ENCODE measurements around the gene CBARP. TPM values are rescaled to one million over a fixed set of nuclear protein-coding genes. Genes with fewer than 3 reads are reported as not detected.
A peak's percentile ranks its signal among the peaks of the same experiment; 100 is the strongest.

The CBARP gene
- total and polyA plus RNA-seq, 2 of the 13 experiments (the other 11 are each of a cell fraction or from before 2014, with no cell fraction given): 1.2 to 1.4 TPM

DNA sequence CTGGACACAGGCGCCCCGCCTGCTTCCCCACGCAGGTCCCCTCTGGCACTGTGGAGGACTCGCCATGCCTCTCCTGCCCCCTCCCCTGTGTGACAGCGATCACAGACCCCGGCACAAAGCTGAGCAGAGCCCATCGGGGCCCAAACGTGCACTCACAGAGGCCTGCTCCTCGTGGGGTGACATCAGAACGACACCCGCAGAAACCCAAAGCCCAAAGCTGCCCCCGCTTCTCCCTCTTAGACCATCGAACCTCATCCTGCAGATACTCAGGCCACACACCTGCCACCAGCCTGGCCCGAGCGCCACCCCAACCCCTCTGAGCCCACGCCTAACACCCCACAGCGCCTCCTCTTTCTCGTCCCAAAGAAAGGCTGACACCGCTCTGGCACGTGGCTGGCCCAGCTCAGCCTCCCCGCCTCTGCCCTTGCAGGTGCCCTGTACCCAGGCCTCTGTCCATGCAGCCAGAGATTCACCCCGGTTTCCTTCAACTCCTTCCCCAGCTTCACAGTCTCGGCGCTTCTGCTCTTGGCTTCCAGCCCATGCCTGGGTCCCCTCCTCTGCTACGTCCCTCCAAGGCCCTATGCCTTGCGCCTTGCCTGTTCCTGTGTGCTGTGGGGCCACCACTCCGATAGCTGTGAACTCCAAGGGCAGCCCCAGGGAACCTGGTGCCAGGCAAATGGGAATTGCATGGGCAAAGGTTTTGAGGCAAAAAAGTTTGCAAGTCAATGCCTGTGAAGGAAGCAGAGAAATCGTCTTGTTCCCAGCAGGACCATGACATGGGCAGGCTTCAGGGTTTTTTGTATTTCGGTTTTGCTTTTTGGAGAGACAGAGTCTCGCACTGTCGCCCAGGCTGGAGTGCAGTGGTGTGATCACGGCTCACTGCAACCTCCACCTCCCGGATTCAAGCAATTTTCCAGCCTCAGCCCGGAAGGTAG, 831 bp upstream of the CBARP start (continued):
- TF ChIP-seq ZNF572 (CRISPR knock-in tag; IDR thresholded peaks at IDR 0.05) (peak; percentile 76; the same call in 1 of the 2 replicates), ZKSCAN8 (CRISPR knock-in tag; IDR thresholded peaks at IDR 0.05; ENCODE audit: borderline replicate concordance) (no peak), HDAC1 (CRISPR knock-in tag; IDR thresholded peaks at IDR 0.05) (0 out of 2 replicates have a peak, but pooled peaks have one; percentile 14), MXD4 (CRISPR knock-in tag; IDR thresholded peaks at IDR 0.05) (no peak), MED1 (CRISPR knock-in tag; IDR thresholded peaks at IDR 0.05) (peak; percentile 40; the same call in 1 of the 2 replicates), ZNF777 (CRISPR knock-in tag; IDR thresholded peaks at IDR 0.05) (no peak), ARNT2 (CRISPR knock-in tag; IDR thresholded peaks at IDR 0.05; ENCODE audit: low read depth) (no peak), PPARG (CRISPR knock-in tag; conservative IDR thresholded peaks at IDR 0.05) (no peak)
- TF ChIP-seq, protein P1, sequence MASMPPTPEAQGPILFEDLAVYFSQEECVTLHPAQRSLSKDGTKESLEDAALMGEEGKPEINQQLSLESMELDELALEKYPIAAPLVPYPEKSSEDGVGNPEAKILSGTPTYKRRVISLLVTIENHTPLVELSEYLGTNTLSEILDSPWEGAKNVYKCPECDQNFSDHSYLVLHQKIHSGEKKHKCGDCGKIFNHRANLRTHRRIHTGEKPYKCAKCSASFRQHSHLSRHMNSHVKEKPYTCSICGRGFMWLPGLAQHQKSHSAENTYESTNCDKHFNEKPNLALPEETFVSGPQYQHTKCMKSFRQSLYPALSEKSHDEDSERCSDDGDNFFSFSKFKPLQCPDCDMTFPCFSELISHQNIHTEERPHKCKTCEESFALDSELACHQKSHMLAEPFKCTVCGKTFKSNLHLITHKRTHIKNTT (CRISPR knock-in tag; IDR thresholded peaks at IDR 0.05): no peak

DNA sequence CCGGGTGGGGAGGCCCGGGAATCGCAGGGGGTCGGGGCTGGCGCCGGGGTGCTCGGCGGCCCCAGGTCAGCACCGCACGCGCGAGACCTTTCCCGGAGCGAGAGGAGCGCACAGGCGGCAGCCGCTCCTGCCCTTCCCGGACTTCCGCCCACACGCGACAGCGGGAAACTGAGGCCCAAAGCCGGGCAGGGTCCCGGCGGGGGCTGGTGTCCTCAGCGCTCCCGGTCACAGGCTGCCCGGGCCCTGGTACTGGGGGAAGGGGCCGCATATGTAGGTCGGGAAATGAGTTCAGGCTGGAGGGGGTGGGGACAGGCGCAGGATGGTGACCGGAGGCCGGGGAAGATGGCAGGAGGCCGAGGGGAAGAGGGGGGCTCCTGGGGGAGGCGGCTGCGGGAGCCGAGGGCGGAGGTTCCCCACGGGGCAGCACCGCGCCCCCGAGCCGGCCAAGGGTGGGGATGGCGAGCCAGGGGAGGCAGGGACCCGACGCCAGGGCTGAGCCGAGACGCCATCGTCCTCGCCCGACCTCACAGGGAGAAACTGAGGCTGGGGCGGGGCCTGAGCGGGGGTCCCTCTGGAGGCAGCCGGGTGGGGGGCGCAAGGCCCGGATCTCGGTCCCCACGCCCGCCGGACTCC, 662 bp downstream of the CBARP start:
- no peak overlapping the region for H3K27ac ChIP-seq (ENCODE audit: extremely low read length, insufficient read depth, low read length)
- DNase-seq (ENCODE audit: low spot score) (no peak), ATAC-seq (no peak), FAIRE-seq (no peak)
- H3K79me2 ChIP-seq (ENCODE audit: insufficient read depth, low read length): peaks cover 4% of the 10 kb centered on the region
- no TSS peak for BruUV-seq (replicated peaks)
- in situ Hi-C loops (cut with HindIII; ENCODE audit: extremely low pct_ligation_motif_present, low pct_unique_long_range_greater_than_20kb) (no loop called here), intact Hi-C loops (cut with micrococcal nuclease; ENCODE audit: unreplicated experiment) (no loop called here)
- peaks cover 39% of the 10 kb centered on the region for H3K4me1 ChIP-seq (ENCODE audit: insufficient read depth, low read length)
- H3K27me3 ChIP-seq (ENCODE audit: control insufficient read depth in 1 of 2, insufficient read depth in 2 of 2, low read length in 2 of 2): no peaks in the 10 kb centered on the region
- WGBS (ENCODE audit: low lambda C conversion rate): 39% methylated on average over 26 of the region's 60 CpGs
- ChIA-PET CTCF (ENCODE audit: low intra/inter-chr PET ratio, low total read pairs) (no interaction called here), POLR2A (no interaction called here)
- peak overlapping the region; percentile 64; the same call in 1 of the 2 replicates for H3K9ac ChIP-seq (ENCODE audit: insufficient read depth, low read depth, low read length)
- H3K4me3 ChIP-seq (replicated peaks in 1 of 3; ENCODE audit: insufficient read depth in 1 of 3, low read depth in 2 of 3, low read length in 3 of 3): peak overlapping the region; percentile 50 to 77 (median 77); a peak in 5 of 6 replicates
- H3K4me2 ChIP-seq (ENCODE audit: low read depth, low read length): peak overlapping the region; percentile 91
- TF ChIP-seq ZNF10 (CRISPR knock-in tag; IDR thresholded peaks at IDR 0.05; ENCODE audit: borderline replicate concordance, low read depth): no peak
- no peak for TF ChIP-seq ZFP90 (CRISPR knock-in tag; IDR thresholded peaks at IDR 0.05; ENCODE audit: borderline replicate concordance)
- TF ChIP-seq GABPB1 (CRISPR knock-in tag; IDR thresholded peaks at IDR 0.05): peak; percentile 32; the same call in 1 of the 2 replicates
- TF ChIP-seq, protein P2, sequence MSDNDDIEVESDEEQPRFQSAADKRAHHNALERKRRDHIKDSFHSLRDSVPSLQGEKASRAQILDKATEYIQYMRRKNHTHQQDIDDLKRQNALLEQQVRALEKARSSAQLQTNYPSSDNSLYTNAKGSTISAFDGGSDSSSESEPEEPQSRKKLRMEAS (IDR thresholded peaks at IDR 0.05): 0 out of 2 replicates have a peak, but pooled peaks have one; percentile 13
- TF ChIP-seq HOXA3 (CRISPR knock-in tag; IDR thresholded peaks at IDR 0.05): 0 out of 2 replicates have a peak, but pooled peaks have one; percentile 7
- TF ChIP-seq, protein P3, sequence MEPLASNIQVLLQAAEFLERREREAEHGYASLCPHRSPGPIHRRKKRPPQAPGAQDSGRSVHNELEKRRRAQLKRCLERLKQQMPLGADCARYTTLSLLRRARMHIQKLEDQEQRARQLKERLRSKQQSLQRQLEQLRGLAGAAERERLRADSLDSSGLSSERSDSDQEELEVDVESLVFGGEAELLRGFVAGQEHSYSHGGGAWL (CRISPR knock-in tag; IDR thresholded peaks at IDR 0.05): 0 out of 2 replicates have a peak, but pooled peaks have one; percentile 33
- H3K36me3 ChIP-seq (replicated peaks in 1 of 2; ENCODE audit: control insufficient read depth in 1 of 2, insufficient read depth in 2 of 2, low read length in 2 of 2): peaks cover 0 to 3% of the 10 kb centered on the region in 2 experiments; a peak in 1 of 5 replicates
- no peak overlapping the region for H2AFZ ChIP-seq (ENCODE audit: low read length)
- H3K9me3 ChIP-seq (ENCODE audit: low read length): no peaks in the 10 kb centered on the region
- no peaks in the 10 kb centered on the region for H4K20me1 ChIP-seq (ENCODE audit: insufficient read depth, low read length)
